HG03025 (cell line): Measurements from ENCODE around the gene GPR6.

Experiments used
- ATAC-seq: cut with Tn5 transposase; IDR thresholded peaks from one replicate; pipeline ENCODE4 v1.9.1; 2021; ENCODE audit warnings: mild to moderate bottlenecking, moderate library complexity; ENCODE audit not compliant: unreplicated experiment, low FRiP score

Gene GPR6

GRCh38 chr6:109998159-109998785 lies 20.2 kb downstream of the GPR6 start:
- no peak for ATAC-seq

GRCh38 chr6:109999740-110000139 lies 21.6 kb downstream of the GPR6 start:
- no peak for ATAC-seq

DNA sequence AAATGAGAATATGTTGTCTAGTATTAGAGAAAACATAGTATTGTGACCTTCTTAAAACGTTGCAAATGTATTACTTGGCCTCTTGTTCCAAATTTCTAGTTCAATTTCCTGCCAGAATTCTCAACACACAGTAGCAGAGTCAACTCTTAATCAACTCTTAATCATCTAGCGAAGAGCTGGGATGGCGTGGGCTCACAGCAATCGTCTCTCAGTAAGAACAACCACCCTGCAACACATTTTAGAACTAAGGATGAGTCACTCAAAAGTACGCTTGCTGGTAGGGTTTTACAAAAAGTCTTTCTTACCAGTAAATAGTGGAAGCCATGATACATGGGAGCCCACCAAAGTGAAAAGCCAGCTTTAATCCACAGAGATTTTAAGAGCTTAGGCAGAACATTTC lies 24.6 kb downstream of the GPR6 start:
- no peak for ATAC-seq

- ATAC-seq = no peak
Observed at GRCh38 chr6:110013386-110013785, 35.3 kb downstream of the GPR6 start.

GRCh38 chr6:110015206-110015605 lies 37.1 kb downstream of the GPR6 start:
- no peak for ATAC-seq

GRCh38 chr6:110017306-110017705 lies 39.2 kb downstream of the GPR6 start:
- no peak for ATAC-seq

DNA sequence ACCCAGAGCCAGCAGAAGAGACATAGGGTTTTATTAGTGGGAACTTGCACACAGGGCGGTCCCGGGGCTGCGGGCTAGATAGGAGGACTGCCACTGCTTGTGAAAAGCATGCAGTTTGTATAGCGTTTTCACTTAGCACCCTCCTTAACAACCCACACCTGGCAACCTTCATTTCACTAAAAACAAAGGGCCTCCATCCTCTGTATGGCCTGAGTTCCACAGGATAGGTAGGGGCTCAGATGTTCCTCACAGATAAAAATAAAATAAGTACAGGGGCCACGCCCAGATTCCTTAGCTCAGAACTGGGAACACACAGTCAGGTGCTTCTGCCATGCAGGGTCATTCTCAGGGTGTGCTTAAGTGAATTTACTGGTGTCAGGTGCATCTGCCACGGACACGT lies 39.8 kb downstream of the GPR6 start:
- ATAC-seq = no peak

DNA sequence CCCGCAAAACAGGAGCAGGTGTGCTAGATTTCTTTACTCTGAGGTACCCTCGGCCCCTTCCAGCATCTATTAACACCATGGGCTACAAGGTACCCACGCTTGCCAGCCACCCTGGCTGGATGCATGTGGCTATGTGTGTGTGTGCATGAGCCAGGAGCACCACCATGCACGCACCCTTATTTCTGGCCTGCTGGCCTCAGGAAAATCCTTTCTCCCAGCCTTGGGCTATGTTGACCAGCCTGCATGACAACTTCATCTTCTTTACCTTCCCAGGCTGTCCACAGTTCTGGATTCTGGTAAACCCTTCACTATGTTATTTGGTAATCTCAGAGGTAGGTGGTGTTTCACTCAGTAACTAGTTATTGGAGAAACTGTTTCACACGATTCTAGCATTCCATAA lies 40.4 kb downstream of the GPR6 start:
- ATAC-seq = no peak

- ATAC-seq = no peak
Observed at GRCh38 chr6:110020888-110021287, 42.8 kb downstream of the GPR6 start.

- ATAC-seq = no peak
Observed at GRCh38 chr6:110029144-110029543, 51.0 kb downstream of the GPR6 start.
